Measurements from ENCODE around the gene PIK3CA. TPM values are rescaled to one million over a fixed set of nuclear protein-coding genes. Genes with fewer than 3 reads are reported as not detected.

Gene PIK3CA
- total RNA-seq, 4 donors from 2014 or later, result 33.7 to 47.5 (median 36.0) TPM

GRCh38 chr3:179151474-179151873 lies 3.3 kb downstream of the PIK3CA start:
- TF ChIP-seq POLR2AphosphoS5 (IDR thresholded peaks at IDR 0.05) (no peak), EP300 (IDR thresholded peaks at IDR 0.05) (no peak), POLR2A (IDR thresholded peaks at IDR 0.05; ENCODE audit: low read depth) (no peak)
- TF ChIP-seq, protein P1, sequence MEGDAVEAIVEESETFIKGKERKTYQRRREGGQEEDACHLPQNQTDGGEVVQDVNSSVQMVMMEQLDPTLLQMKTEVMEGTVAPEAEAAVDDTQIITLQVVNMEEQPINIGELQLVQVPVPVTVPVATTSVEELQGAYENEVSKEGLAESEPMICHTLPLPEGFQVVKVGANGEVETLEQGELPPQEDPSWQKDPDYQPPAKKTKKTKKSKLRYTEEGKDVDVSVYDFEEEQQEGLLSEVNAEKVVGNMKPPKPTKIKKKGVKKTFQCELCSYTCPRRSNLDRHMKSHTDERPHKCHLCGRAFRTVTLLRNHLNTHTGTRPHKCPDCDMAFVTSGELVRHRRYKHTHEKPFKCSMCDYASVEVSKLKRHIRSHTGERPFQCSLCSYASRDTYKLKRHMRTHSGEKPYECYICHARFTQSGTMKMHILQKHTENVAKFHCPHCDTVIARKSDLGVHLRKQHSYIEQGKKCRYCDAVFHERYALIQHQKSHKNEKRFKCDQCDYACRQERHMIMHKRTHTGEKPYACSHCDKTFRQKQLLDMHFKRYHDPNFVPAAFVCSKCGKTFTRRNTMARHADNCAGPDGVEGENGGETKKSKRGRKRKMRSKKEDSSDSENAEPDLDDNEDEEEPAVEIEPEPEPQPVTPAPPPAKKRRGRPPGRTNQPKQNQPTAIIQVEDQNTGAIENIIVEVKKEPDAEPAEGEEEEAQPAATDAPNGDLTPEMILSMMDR (IDR thresholded peaks at IDR 0.05), result no peak
- DNase-seq (ENCODE audit: extremely low spot score), result no peak
- Histone ChIP-seq H3K4me1 (peaks cover 29 to 52% (median 46%) of the 10 kb centered on the region in 4 donors), H3K9me3 (no peaks in the 10 kb centered on the region), H3K4me3 (no peak overlapping the region), H3K27ac (replicated peaks in 1 of 4) (no peak overlapping the region), H3K27me3 (no peaks in the 10 kb centered on the region), H3K36me3 (no peaks in the 10 kb centered on the region)
- intact Hi-C loops (cut with DNase I), result loop anchor here (2.0 kb wide), 1 partner anchor 23 kb away; no protein-coding TSS in a partner anchor

DNA sequence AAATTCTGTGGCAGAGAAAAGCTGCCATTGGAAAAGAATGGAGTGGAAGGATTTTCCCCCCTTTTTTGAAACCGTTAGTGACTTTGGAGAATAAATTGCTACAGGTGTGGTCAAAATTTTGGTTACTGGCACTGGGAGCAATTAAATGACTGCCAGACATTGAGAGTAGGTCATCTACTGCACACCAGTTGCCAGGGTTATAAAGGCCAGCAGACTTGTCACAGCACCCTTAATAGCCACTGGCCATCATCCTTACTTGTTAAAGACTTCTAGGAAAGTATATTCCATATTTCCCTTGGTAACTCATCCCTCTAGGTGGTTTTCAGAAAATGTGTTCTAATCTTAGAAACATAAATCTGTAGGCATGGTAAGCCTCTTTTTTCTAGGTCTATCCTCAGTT lies 8.0 kb downstream of the PIK3CA start:
- no peaks in the 10 kb centered on the region for H3K36me3 ChIP-seq
- no peaks in the 10 kb centered on the region for H3K9me3 ChIP-seq
- 70% methylated on average over 1 of the region's 1 CpG for WGBS
- H3K4me3 ChIP-seq, result no peak overlapping the region
- intact Hi-C loops (cut with DNase I), result no loop called here
- no peaks in the 10 kb centered on the region for H3K27me3 ChIP-seq
- H3K4me1 ChIP-seq, result peaks cover 36 to 61% (median 50%) of the 10 kb centered on the region in 4 donors
- TF ChIP-seq EP300 (IDR thresholded peaks at IDR 0.05), result no peak
- TF ChIP-seq, protein P1 (IDR thresholded peaks at IDR 0.05), result no peak
- no peak for TF ChIP-seq POLR2AphosphoS5 (IDR thresholded peaks at IDR 0.05)
- TF ChIP-seq POLR2A (IDR thresholded peaks at IDR 0.05; ENCODE audit: low read depth), result no peak
- DNase-seq (ENCODE audit: extremely low spot score), result no peak
- H3K27ac ChIP-seq (replicated peaks in 1 of 4), result no peak overlapping the region

- 72% methylated on average over 1 of the region's 1 CpG for WGBS
- TF ChIP-seq POLR2A (IDR thresholded peaks at IDR 0.05; ENCODE audit: low read depth), result no peak
- no peak for TF ChIP-seq POLR2AphosphoS5 (IDR thresholded peaks at IDR 0.05)
- no peak for TF ChIP-seq EP300 (IDR thresholded peaks at IDR 0.05)
- TF ChIP-seq, protein P1 (IDR thresholded peaks at IDR 0.05), result no peak
Measured at GRCh38 chr3:179156775-179157174, 8.6 kb downstream of the PIK3CA start.

DNA sequence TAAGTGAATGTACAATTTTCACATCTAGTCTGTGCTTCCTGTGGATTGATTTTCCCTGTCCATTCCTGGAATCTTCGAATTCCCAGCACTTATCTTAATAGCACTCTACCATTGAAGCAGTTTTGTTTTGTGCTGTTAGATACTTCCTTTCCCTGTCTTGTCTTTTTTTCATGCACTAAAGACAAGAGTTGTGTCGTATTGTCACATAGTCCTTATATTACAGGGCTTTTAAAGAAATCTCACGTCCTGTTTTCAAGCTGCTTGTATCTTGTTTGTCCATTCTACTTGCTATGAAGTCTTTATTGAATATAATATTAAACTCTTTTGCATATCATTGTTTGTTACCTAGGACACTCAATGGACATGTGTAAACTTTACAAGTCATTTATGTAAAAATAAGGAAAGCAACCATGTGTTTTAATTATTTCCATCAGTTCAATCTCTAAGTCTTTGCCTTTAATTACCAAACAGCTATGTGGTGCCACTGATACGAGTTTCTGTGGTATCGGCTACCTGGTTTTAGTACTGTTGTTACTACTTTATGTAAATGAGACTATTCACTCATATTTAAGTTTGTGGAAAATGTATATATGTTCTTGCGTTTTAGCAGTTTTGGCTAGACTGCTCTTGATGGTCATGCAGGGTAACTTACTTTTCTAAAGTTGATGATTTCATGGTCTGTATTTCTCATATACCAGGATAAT lies 10.3 kb downstream of the PIK3CA start:
- Histone ChIP-seq H3K4me3 (no peak overlapping the region), H3K36me3 (no peaks in the 10 kb centered on the region), H3K4me1 (peaks cover 28 to 54% (median 38%) of the 10 kb centered on the region in 4 donors), H3K27ac (replicated peaks in 1 of 4) (no peak overlapping the region), H3K27me3 (no peaks in the 10 kb centered on the region), H3K9me3 (no peaks in the 10 kb centered on the region)
- WGBS, result 88% methylated on average over 6 of the region's 6 CpGs
- intact Hi-C loops (cut with DNase I), result no loop called here
- DNase-seq (ENCODE audit: extremely low spot score), result no peak
- TF ChIP-seq POLR2AphosphoS5 (IDR thresholded peaks at IDR 0.05) (no peak), POLR2A (IDR thresholded peaks at IDR 0.05; ENCODE audit: low read depth) (no peak), EP300 (IDR thresholded peaks at IDR 0.05) (no peak)
- TF ChIP-seq, protein P1 (IDR thresholded peaks at IDR 0.05), result no peak

More at GRCh38 chr3:179156775-179157174, 8.6 kb downstream of the PIK3CA start:
- Histone ChIP-seq H3K27me3 (no peaks in the 10 kb centered on the region), H3K4me3 (no peak overlapping the region), H3K27ac (replicated peaks in 1 of 4) (no peak overlapping the region), H3K36me3 (no peaks in the 10 kb centered on the region), H3K9me3 (no peaks in the 10 kb centered on the region), H3K4me1 (peaks cover 30 to 58% (median 43%) of the 10 kb centered on the region in 4 donors)
- intact Hi-C loops (cut with DNase I), result no loop called here
- no peak for DNase-seq (ENCODE audit: extremely low spot score)
